M059J (cell line): ENCODE results near the gene ADAM22. TPM values are rescaled to one million over a fixed set of nuclear protein-coding genes. Genes with fewer than 3 reads are reported as not detected.
"Not testable (repeated sequence)": the region's sequence is repeated elsewhere in the genome, so short reads cannot be mapped to it uniquely, and the experiment has no call there.

Source experiments
- DNase-seq: peaks from one replicate; pipeline ENCODE4 v3.0.0-alpha.2; 2012; ENCODE audit warnings: low read depth
- total RNA-seq: library from RNA; depleted of rRNA; stranded (reverse); fragments of >200 nt; shearing (Covaris generic); gene quantifications from 2 replicates; pipeline ENCODE4 v1.2.3, GENCODE V29; 2014

The ADAM22 gene
- total RNA-seq, 1 experiment from 2014 or later = 1.4 TPM

GRCh38 chr7:88159741-88160140 lies 225.7 kb downstream of the ADAM22 start:
- not testable (repeated sequence) for DNase-seq

- DNase-seq = no peak
Observed at GRCh38 chr7:88165697-88166096, 231.6 kb downstream of the ADAM22 start.

- no peak for DNase-seq
Observed at GRCh38 chr7:88167223-88167622, 233.2 kb downstream of the ADAM22 start.

- DNase-seq = no peak
Observed at GRCh38 chr7:88167721-88168120, 233.7 kb downstream of the ADAM22 start.

- peak; percentile 16 for DNase-seq
Observed at GRCh38 chr7:88169717-88170320, 235.8 kb downstream of the ADAM22 start.

- DNase-seq = no peak
Observed at GRCh38 chr7:88172842-88173241, 238.8 kb downstream of the ADAM22 start.

- no peak for DNase-seq
Observed at GRCh38 chr7:88176190-88176589, 242.1 kb downstream of the ADAM22 start.

GRCh38 chr7:88183051-88183450 lies 249.0 kb downstream of the ADAM22 start:
- no peak for DNase-seq

- DNase-seq = peak; percentile 88
Observed at GRCh38 chr7:88184848-88185304, 250.8 kb downstream of the ADAM22 start.

GRCh38 chr7:88185650-88186049 lies 251.6 kb downstream of the ADAM22 start:
- DNase-seq = peak; percentile 15

GRCh38 chr7:88191911-88192310 lies 257.9 kb downstream of the ADAM22 start:
- DNase-seq = no peak

- no peak for DNase-seq
Observed at GRCh38 chr7:88200261-88200660, 266.2 kb downstream of the ADAM22 start.

GRCh38 chr7:88200789-88201188 lies 266.7 kb downstream of the ADAM22 start:
- no peak for DNase-seq

- no peak for DNase-seq
Observed at GRCh38 chr7:88201305-88201704, 267.3 kb downstream of the ADAM22 start.

GRCh38 chr7:88202278-88202677 lies 268.2 kb downstream of the ADAM22 start:
- no peak for DNase-seq

- DNase-seq = no peak
Observed at GRCh38 chr7:88202799-88203198, 268.7 kb downstream of the ADAM22 start.

GRCh38 chr7:88203401-88203800 lies 269.4 kb downstream of the ADAM22 start:
- DNase-seq = no peak

GRCh38 chr7:88204525-88205110 lies 270.6 kb downstream of the ADAM22 start:
- no peak for DNase-seq

GRCh38 chr7:88205179-88205578 lies 271.1 kb downstream of the ADAM22 start:
- DNase-seq = no peak

- no peak for DNase-seq
Observed at GRCh38 chr7:88206254-88206653, 272.2 kb downstream of the ADAM22 start.

GRCh38 chr7:88208521-88208920 lies 274.5 kb downstream of the ADAM22 start:
- no peak for DNase-seq

GRCh38 chr7:88212918-88213317 lies 278.9 kb downstream of the ADAM22 start:
- DNase-seq = no peak

GRCh38 chr7:88214456-88214855 lies 280.4 kb downstream of the ADAM22 start:
- no peak for DNase-seq

- no peak for DNase-seq
Observed at GRCh38 chr7:88215295-88215694, 281.2 kb downstream of the ADAM22 start.
